Fibroblast of lung (primary cell): ENCODE results near the gene LAMB2.

Source experiments
- EZH2 ChIP-seq: IDR thresholded peaks from 2 replicates; pipeline ENCODE4 v1.5.1; 2012; ENCODE audit warnings: low read length, control low read depth, mild to moderate bottlenecking; ENCODE audit errors: missing control alignments
- TF ChIP-seq, protein P1 (sequence below), 2 donors: IDR thresholded peaks in 1 of 2; conservative IDR thresholded peaks in 1 of 2; 1 replicate in 1 of 2; 2 replicates in 1 of 2; pipeline ENCODE4 v1.5.1; 2011 to 2012; ENCODE audit warnings: low read length in 2 of 2, control low read depth in 1 of 2, inconsistent platforms in 1 of 2, low read depth in 1 of 2, mild to moderate bottlenecking in 1 of 2

DNA sequence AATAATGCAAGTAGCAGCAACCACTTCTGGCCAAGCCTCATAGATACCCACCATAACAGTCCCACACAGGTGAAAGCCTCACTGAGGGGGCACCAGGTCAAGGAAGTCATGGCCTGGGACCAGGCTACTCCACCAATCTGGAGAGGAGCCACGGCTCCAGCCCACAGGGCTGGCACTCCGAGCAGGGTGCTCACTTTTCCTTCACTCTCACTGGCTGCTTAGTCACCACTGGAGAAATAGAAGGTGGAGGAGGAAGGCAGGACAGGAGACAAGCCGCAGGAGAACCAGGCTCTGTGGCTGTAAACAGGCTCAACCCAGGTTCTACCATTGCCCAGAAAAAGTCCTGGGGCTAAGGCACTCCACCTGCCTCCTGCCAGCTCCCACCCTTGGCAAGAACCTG lies 13.4 kb downstream of the LAMB2 start:
- no peak for TF ChIP-seq EZH2
- TF ChIP-seq, protein P1, sequence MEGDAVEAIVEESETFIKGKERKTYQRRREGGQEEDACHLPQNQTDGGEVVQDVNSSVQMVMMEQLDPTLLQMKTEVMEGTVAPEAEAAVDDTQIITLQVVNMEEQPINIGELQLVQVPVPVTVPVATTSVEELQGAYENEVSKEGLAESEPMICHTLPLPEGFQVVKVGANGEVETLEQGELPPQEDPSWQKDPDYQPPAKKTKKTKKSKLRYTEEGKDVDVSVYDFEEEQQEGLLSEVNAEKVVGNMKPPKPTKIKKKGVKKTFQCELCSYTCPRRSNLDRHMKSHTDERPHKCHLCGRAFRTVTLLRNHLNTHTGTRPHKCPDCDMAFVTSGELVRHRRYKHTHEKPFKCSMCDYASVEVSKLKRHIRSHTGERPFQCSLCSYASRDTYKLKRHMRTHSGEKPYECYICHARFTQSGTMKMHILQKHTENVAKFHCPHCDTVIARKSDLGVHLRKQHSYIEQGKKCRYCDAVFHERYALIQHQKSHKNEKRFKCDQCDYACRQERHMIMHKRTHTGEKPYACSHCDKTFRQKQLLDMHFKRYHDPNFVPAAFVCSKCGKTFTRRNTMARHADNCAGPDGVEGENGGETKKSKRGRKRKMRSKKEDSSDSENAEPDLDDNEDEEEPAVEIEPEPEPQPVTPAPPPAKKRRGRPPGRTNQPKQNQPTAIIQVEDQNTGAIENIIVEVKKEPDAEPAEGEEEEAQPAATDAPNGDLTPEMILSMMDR (conservative IDR thresholded peaks at IDR 0.05 in 1 of 2, IDR thresholded peaks at IDR 0.05 in 1 of 2; ENCODE audit: low read depth in 1 of 2, low read length in 2 of 2), result no peak
